HG03095 (cell line): Measurements from ENCODE around the gene CBLN2.

Experiments
- ATAC-seq: cut with Tn5 transposase; IDR thresholded peaks from one replicate; pipeline ENCODE4 v1.9.1; 2021; ENCODE audit warnings: moderate library complexity; ENCODE audit not compliant: unreplicated experiment

The CBLN2 gene

GRCh38 chr18:72544092-72544886, at the start of gene CBLN2:
CBLN2 (minus strand) TSS chr18:72544342; CDS start chr18:72542160, 2,182 bp downstream.
- ATAC-seq, result peak; percentile 91

GRCh38 chr18:72588360-72588759, 44.2 kb upstream of the CBLN2 start:
- no peak for ATAC-seq

GRCh38 chr18:72584787-72585186, 40.6 kb upstream of the CBLN2 start:
- ATAC-seq, result no peak

- no peak for ATAC-seq
Measured at GRCh38 chr18:72581976-72582375, 37.8 kb upstream of the CBLN2 start.

- ATAC-seq, result no peak
Measured at GRCh38 chr18:72572896-72573295, 28.8 kb upstream of the CBLN2 start.

GRCh38 chr18:72566290-72566689, 22.1 kb upstream of the CBLN2 start:
- no peak for ATAC-seq

- no peak for ATAC-seq
Measured at GRCh38 chr18:72555968-72556367, 11.8 kb upstream of the CBLN2 start.

- no peak for ATAC-seq
Measured at GRCh38 chr18:72555101-72555500, 11.0 kb upstream of the CBLN2 start.

GRCh38 chr18:72543357-72544055, 636 bp downstream of the CBLN2 start:
- no peak for ATAC-seq

- no peak for ATAC-seq
Measured at GRCh38 chr18:72542984-72543356, 1.2 kb downstream of the CBLN2 start.

GRCh38 chr18:72542342-72542741, 1.8 kb downstream of the CBLN2 start:
- no peak for ATAC-seq

GRCh38 chr18:72541871-72542332, 2.2 kb downstream of the CBLN2 start:
- ATAC-seq, result no peak

- ATAC-seq, result no peak
Measured at GRCh38 chr18:72539901-72540300, 4.2 kb downstream of the CBLN2 start.

- no peak for ATAC-seq
Measured at GRCh38 chr18:72530622-72531021, 13.5 kb downstream of the CBLN2 start.

- no peak for ATAC-seq
Measured at GRCh38 chr18:72504866-72505265, 39.3 kb downstream of the CBLN2 start.

GRCh38 chr18:72502671-72503431, 41.3 kb downstream of the CBLN2 start:
- ATAC-seq, result no peak

- no peak for ATAC-seq
Measured at GRCh38 chr18:72492497-72492896, 51.6 kb downstream of the CBLN2 start.
